Heart left ventricle (tissue), 16 donors: Measurements from ENCODE around the gene SPRED3. TPM values are rescaled to one million over a fixed set of nuclear protein-coding genes. Genes with fewer than 3 reads are reported as not detected.

Experiments
- ATAC-seq, 4 donors: fragments of 200-7000 bp; cut with Tn5 transposase; one replicate each; pipeline ENCODE4 v1.9.1; 2020 to 2022; ENCODE audit warnings: moderate library complexity in 4 of 4, mild to moderate bottlenecking in 3 of 4, moderate number of reproducible peaks in 1 of 4
- DNase-seq, 5 donors: peaks; one replicate each; pipeline ENCODE4 v3.0.0-alpha.2; 2020
- H3K27ac ChIP-seq, 12 donors: fragments of 200-600 bp; sonication (generic) in 4 of 12; one replicate each; pipeline versions ENCODE4 v1.5.0 to v1.8.0; 2016 to 2022; ENCODE audit warnings: mild to moderate bottlenecking in 2 of 12
- H3K27me3 ChIP-seq, 9 donors: fragments of 200-600 bp; sonication (generic) in 2 of 9; one replicate each; pipeline versions ENCODE4 v1.5.1 to v1.8.0; 2016 to 2022; ENCODE audit warnings: mild to moderate bottlenecking in 3 of 9
- H3K36me3 ChIP-seq, 9 donors: fragments of 200-600 bp; sonication (generic) in 2 of 9; one replicate each; pipeline versions ENCODE4 v1.5.0 to v1.8.0; 2018 to 2022; ENCODE audit warnings: mild to moderate bottlenecking in 2 of 9
- H3K4me1 ChIP-seq, 12 donors: fragments of 200-600 bp; sonication (generic) in 4 of 12; one replicate each; pipeline versions ENCODE4 v1.5.0 to v1.8.0; 2016 to 2022; ENCODE audit warnings: mild to moderate bottlenecking in 3 of 12
- H3K4me3 ChIP-seq, 12 donors: fragments of 200-600 bp; sonication (generic) in 4 of 12; one replicate each; pipeline versions ENCODE4 v1.5.0 to v1.8.0; 2017 to 2022; ENCODE audit warnings: mild to moderate bottlenecking in 9 of 12, moderate library complexity in 4 of 12
- H3K9me3 ChIP-seq, 12 donors: fragments of 200-600 bp; sonication (generic) in 4 of 12; one replicate each; pipeline versions ENCODE4 v1.5.0 to v1.8.0; 2016 to 2022; ENCODE audit warnings: mild to moderate bottlenecking in 1 of 12
- POLR2A ChIP-seq, 2 donors: fragments of 450-650 bp; IDR thresholded peaks; one replicate each; pipeline ENCODE4 v1.6.1; 2017; ENCODE audit warnings: antibody characterized with exemption in 2 of 2, mild to moderate bottlenecking in 2 of 2, moderate library complexity in 2 of 2
- WGBS, 4 donors: extraction: QIAGEN DNeasy Blood & Tissue Kit in 2 of 4; methylation state at CpG; one replicate each; pipeline versions ENCODE4 v1.1.5 to v1.1.7; 2013 to 2018; 5-methylcytosine and 5-hydroxymethylcytosine counted together
- intact Hi-C, 10 donors: fragments of 100-400 bp; cut with DNase I; formaldehyde crosslinking; loops; one replicate each; pipeline versions ENCODE4 v1.11.1 to v1.14.2; 2022
- polyA plus RNA-seq, 2 donors: library from polyadenylated mRNA; stranded (reverse); fragments of 200-250 nt; gene quantifications; one replicate each; pipeline ENCODE4 v1.2.3, GENCODE V29; 2013
- total RNA-seq, 9 donors: library from RNA; depleted of rRNA in 2 of 9; stranded (reverse); fragments of >200 nt in 2 of 9; fragmentation: NEBNext Ultra II Directional in 3 of 9; extraction: Animal tissue kit (Norgen Biotek cat#: 25700) in 3 of 9; gene quantifications; one replicate each; pipeline versions ENCODE4 v1.1.0 to v1.2.4, GENCODE V29; 2016 to 2023
- TF ChIP-seq, protein P1 (sequence below), 12 donors: fragments of 200-600 bp; sonication (generic) in 4 of 12; IDR thresholded peaks; one replicate each; pipeline versions ENCODE4 v1.5.0 to v1.8.0; 2018 to 2022; ENCODE audit warnings: antibody characterized with exemption in 12 of 12, mild to moderate bottlenecking in 5 of 12
- donor health status: ischemic (EF 13 %, LVEDD 7.1; RV severe dilation, severe dysfunction).
- donor health status: healthy with polysubstance abuse.
- donor health status: DM: no; HTN: yes; CAD: no.
- donor health status: DM: no; HTN: no; CAD: no.
- donor health status: ischemic (EF 25% LVEDD 6.9; RV normal size, moderate dysfunction).
- donor health status: ischemic (EF 25% LVEDD 5.7; RV mildly dilated, moderate dysfunction).
- donor health status: healthy.
- donor health status: DM: yes; HTN: yes; CAD: no.
- donor health status: ischemic (EF 35%, LVEDD 5.7; RV mildly dilated, moderate dysfunction).
- donor health status: nonischemic (EF 11% LVEDD 7.7; RV severe dilation, severe dysfunction).
- donor health status: DM: yes; HTN: yes; CAD: no.
- donor health status: PGD.
- donor health status: ischemic (EF 29% LVEDD 5.4; RV normal size, mild dysfunction).
- donor health status: nonischemic (EF 23%, LVEDD 6.1; RV moderate dilation, normal function).

The SPRED3 gene
- total and polyA plus RNA-seq, 11 donors = 0.18 to 3.1 (median 0.72) TPM; not detected in 1

DNA sequence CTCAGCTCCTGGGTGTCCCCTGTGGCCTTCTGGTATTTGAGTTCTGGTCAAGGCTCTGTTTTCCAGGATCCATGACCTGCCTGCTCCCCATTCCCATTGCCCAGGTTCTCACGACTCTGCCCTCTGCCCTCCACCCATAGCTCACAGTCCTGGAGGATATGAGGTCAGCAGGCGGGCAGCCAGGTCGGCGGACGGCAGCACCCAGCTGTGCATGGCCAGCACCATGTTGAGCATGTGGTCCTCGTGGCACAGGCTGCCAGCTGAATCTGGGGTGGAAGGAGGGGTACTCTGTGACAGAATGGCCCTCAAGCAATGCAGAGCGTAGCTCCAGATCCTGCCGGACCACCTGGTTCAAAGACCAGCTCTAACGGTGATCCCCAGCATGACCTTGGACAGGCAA lies 32.4 kb downstream of the SPRED3 start:
- DNase-seq = no peak
- H3K4me3 ChIP-seq = no peak overlapping the region
- peaks cover 0 to 21% (median 8%) of the 10 kb centered on the region in 12 donors for H3K4me1 ChIP-seq
- no peaks in the 10 kb centered on the region for H3K9me3 ChIP-seq
- H3K27ac ChIP-seq = no peak overlapping the region
- TF ChIP-seq, protein P1, sequence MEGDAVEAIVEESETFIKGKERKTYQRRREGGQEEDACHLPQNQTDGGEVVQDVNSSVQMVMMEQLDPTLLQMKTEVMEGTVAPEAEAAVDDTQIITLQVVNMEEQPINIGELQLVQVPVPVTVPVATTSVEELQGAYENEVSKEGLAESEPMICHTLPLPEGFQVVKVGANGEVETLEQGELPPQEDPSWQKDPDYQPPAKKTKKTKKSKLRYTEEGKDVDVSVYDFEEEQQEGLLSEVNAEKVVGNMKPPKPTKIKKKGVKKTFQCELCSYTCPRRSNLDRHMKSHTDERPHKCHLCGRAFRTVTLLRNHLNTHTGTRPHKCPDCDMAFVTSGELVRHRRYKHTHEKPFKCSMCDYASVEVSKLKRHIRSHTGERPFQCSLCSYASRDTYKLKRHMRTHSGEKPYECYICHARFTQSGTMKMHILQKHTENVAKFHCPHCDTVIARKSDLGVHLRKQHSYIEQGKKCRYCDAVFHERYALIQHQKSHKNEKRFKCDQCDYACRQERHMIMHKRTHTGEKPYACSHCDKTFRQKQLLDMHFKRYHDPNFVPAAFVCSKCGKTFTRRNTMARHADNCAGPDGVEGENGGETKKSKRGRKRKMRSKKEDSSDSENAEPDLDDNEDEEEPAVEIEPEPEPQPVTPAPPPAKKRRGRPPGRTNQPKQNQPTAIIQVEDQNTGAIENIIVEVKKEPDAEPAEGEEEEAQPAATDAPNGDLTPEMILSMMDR (IDR thresholded peaks at IDR 0.05) = no peak
- no peak for TF ChIP-seq POLR2A (IDR thresholded peaks at IDR 0.05)
- no peak for ATAC-seq
- H3K36me3 ChIP-seq = no peaks in the 10 kb centered on the region
- intact Hi-C loops = no loop called here
- WGBS, 4 donors = 83 to 89% (median 86%) methylated on average over 6 to 9 of the region's 9 CpGs
- H3K27me3 ChIP-seq = peaks cover 0 to 26% (median 3%) of the 10 kb centered on the region in 9 donors

DNA sequence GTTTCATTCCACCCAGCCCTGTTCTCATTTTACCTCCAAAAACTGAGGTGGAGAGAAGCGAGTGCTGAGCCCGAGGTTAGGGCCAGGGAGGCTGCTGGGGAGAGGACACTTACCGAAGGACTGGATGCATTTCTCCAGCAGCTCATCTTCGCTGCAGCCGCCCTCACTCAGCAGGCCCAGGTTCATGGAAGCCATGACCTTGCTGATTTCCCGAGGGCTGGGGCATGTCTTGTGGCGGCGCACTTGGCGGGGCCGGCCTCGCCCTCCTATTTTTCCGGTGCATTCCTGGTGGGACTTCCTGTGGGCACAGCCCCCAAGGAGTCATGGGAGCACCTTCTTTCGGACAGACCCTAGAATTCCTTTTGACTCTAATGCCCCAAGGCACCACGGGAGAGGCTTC lies 33.4 kb downstream of the SPRED3 start:
- 67 to 76% (median 74%) methylated on average over 14 of the region's 14 CpGs for WGBS, 4 donors
- intact Hi-C loops = no loop called here
- peaks cover 0 to 26% (median 3%) of the 10 kb centered on the region in 9 donors for H3K27me3 ChIP-seq

DNA sequence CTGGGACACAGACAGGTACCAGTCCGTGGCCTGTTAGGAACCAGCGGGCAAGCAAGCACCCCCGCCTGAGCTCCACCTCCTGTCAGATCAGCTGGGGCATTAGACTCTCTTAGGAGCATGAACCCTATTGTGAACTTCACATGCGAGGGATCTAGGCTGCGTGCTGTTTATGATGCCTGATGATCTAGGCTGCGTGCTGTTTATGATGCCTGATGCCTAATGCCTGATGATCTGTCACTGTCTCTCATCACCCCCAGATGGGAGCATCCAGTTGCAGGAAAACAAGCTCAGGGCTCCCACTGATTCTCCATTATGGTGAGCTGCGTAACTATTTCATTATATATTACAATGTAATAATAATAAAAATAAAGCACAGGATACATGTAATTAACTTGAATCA lies 33.9 kb downstream of the SPRED3 start:
- no peak for DNase-seq
- intact Hi-C loops = no loop called here
- Histone ChIP-seq H3K9me3 (no peaks in the 10 kb centered on the region), H3K36me3 (no peaks in the 10 kb centered on the region), H3K27ac (no peak overlapping the region), H3K4me3 (no peak overlapping the region), H3K27me3 (peaks cover 0 to 26% (median 3%) of the 10 kb centered on the region in 9 donors), H3K4me1 (peaks cover 0 to 24% (median 8%) of the 10 kb centered on the region in 12 donors)
- no peak for ATAC-seq
- 84 to 90% (median 88%) methylated on average over 7 of the region's 7 CpGs for WGBS, 4 donors
- TF ChIP-seq POLR2A (IDR thresholded peaks at IDR 0.05) = no peak
- TF ChIP-seq, protein P1 (IDR thresholded peaks at IDR 0.05) = no peak

More for the DNA sequence above, 33.4 kb downstream of the SPRED3 start:
- Histone ChIP-seq H3K27ac (no peak overlapping the region), H3K4me1 (peaks cover 0 to 26% (median 8%) of the 10 kb centered on the region in 12 donors), H3K36me3 (no peaks in the 10 kb centered on the region), H3K4me3 (no peak overlapping the region), H3K9me3 (no peaks in the 10 kb centered on the region)
- DNase-seq = no peak
- TF ChIP-seq POLR2A (IDR thresholded peaks at IDR 0.05) = no peak
- TF ChIP-seq, protein P1 (IDR thresholded peaks at IDR 0.05) = no peak
- ATAC-seq = no peak

DNA sequence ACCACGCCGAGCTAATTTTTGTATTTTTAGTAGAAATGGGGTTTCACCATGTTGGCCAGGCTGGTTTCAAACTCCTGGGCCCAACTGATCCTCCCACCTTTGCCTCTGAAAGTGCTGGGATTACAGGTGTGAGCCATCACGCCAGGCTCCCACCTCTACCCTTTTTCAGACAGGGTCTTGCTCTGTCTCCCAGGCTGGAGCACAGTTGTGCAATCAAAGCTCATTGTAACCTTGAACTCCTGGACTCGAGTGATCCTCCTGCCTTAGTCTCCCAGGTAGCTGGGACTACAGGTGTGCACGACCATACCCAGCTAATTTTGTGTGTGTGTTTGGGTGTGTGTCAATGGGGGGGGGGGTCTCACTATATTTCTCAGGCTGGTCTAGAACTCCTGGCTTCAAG lies 35.8 kb downstream of the SPRED3 start:
- Histone ChIP-seq H3K9me3 (no peaks in the 10 kb centered on the region), H3K27ac (no peak overlapping the region), H3K4me1 (peaks cover 0 to 10% (median 0%) of the 10 kb centered on the region in 12 donors), H3K36me3 (no peaks in the 10 kb centered on the region), H3K4me3 (no peak overlapping the region), H3K27me3 (peaks cover 0 to 13% (median 0%) of the 10 kb centered on the region in 9 donors)
- WGBS, 4 donors = 73 to 92% (median 89%) methylated on average over 5 of the region's 5 CpGs
- no peak for DNase-seq
- TF ChIP-seq, protein P1 (IDR thresholded peaks at IDR 0.05) = no peak
- no peak for TF ChIP-seq POLR2A (IDR thresholded peaks at IDR 0.05)
- no peak for ATAC-seq
- intact Hi-C loops = no loop called here
